GM12878 (cell line): ENCODE results near the gene CASK. TPM values are rescaled to one million over a fixed set of nuclear protein-coding genes. Genes with fewer than 3 reads are reported as not detected.

Experiments
- ATF7 ChIP-seq: fragments of 450-650 bp; IDR thresholded peaks from 2 replicates; pipeline ENCODE4 v1.6.1; 2016; ENCODE audit warnings: low read depth, mild to moderate bottlenecking
- BCL11A ChIP-seq: IDR thresholded peaks from 2 replicates; pipeline ENCODE4 v1.6.1; 2011; ENCODE audit warnings: low read depth, low read length
- BRCA1 ChIP-seq: IDR thresholded peaks from 2 replicates; pipeline ENCODE4 v1.6.1; 2011; ENCODE audit warnings: low read depth, low read length, improper control_type of control experiment
- CBX3 ChIP-seq: fragments of 200-600 bp; sonication (generic); IDR thresholded peaks from 2 replicates; pipeline ENCODE4 v1.6.1; 2016; ENCODE audit warnings: low read depth, borderline replicate concordance
- DPF2 ChIP-seq: fragments of 450-650 bp; IDR thresholded peaks from 2 replicates; pipeline ENCODE4 v1.6.1; 2017; ENCODE audit warnings: mild to moderate bottlenecking
- EGR1 ChIP-seq, 2 experiments: IDR thresholded peaks; 1 replicate in 1 of 2; 2 replicates in 1 of 2; pipeline ENCODE4 v1.6.1; 2011 to 2012; ENCODE audit warnings: low read depth in 2 of 2, low read length in 2 of 2, borderline replicate concordance in 1 of 2, mild to moderate bottlenecking in 1 of 2, moderate library complexity in 1 of 2
- ETV6 ChIP-seq, 2 experiments: fragments of 450-650 bp in 1 of 2; IDR thresholded peaks in 1 of 2; conservative IDR thresholded peaks in 1 of 2; 2 replicates each; pipeline ENCODE4 v1.6.1; 2014; ENCODE audit warnings: antibody characterized with exemption in 1 of 2, borderline replicate concordance in 1 of 2, low read depth in 1 of 2, mild to moderate bottlenecking in 1 of 2, moderate library complexity in 1 of 2
- GATAD2B ChIP-seq: fragments of 450-650 bp; conservative IDR thresholded peaks from 2 replicates; pipeline ENCODE4 v1.6.1; 2017; ENCODE audit warnings: low read depth, mild to moderate bottlenecking, moderate library complexity
- HCFC1 ChIP-seq: fragments of 150-350 bp; IDR thresholded peaks from 2 replicates; pipeline ENCODE4 v1.6.1; 2014; ENCODE audit warnings: low read length
- HDAC2 ChIP-seq: fragments of 200-600 bp; sonication (generic); IDR thresholded peaks from 2 replicates; pipeline ENCODE4 v1.6.1; 2017
- HDGF ChIP-seq: fragments of 450-650 bp; IDR thresholded peaks from 2 replicates; pipeline ENCODE4 v1.6.1; 2016; ENCODE audit warnings: antibody characterized with exemption
- IRF3 ChIP-seq: fragments of 450-650 bp; IDR thresholded peaks from 2 replicates; pipeline ENCODE4 v1.6.1; 2014; ENCODE audit warnings: mild to moderate bottlenecking
- IRF5 ChIP-seq: fragments of 450-650 bp; IDR thresholded peaks from 2 replicates; pipeline ENCODE4 v1.6.1; 2017; ENCODE audit warnings: borderline replicate concordance
- JUND ChIP-seq: IDR thresholded peaks from 2 replicates; pipeline ENCODE4 v1.6.1; 2012; ENCODE audit warnings: low read depth, mild to moderate bottlenecking, low read length, improper control_type of control experiment, moderate library complexity
- KLF5 ChIP-seq: fragments of 450-650 bp; IDR thresholded peaks from 2 replicates; pipeline ENCODE4 v1.6.1; 2014; ENCODE audit warnings: mild to moderate bottlenecking; ENCODE audit not compliant: partially characterized antibody
- LARP7 ChIP-seq: fragments of 450-650 bp; IDR thresholded peaks from 2 replicates; pipeline ENCODE4 v1.6.1; 2017; ENCODE audit warnings: mild to moderate bottlenecking
- NR2C2 ChIP-seq: IDR thresholded peaks from 2 replicates; pipeline ENCODE4 v1.6.1; 2011; ENCODE audit warnings: borderline replicate concordance, low read depth; ENCODE audit not compliant: control insufficient read depth, insufficient read length
- NR2F1 ChIP-seq: fragments of 450-650 bp; conservative IDR thresholded peaks from 2 replicates; pipeline ENCODE4 v1.6.1; 2017; ENCODE audit warnings: mild to moderate bottlenecking
- POU2F2 ChIP-seq: IDR thresholded peaks from 3 replicates; pipeline ENCODE4 v1.6.1; 2011; ENCODE audit warnings: low read depth, mild to moderate bottlenecking, low read length, borderline replicate concordance
- RBBP5 ChIP-seq: fragments of 200-600 bp; sonication (generic); conservative IDR thresholded peaks from 2 replicates; pipeline ENCODE4 v1.6.1; 2016
- RUNX3 ChIP-seq: IDR thresholded peaks from 2 replicates; pipeline ENCODE4 v1.6.1; 2012; ENCODE audit warnings: low read length, inconsistent platforms
- SREBF2 ChIP-seq: IDR thresholded peaks from 2 replicates; pipeline ENCODE4 v1.6.1; 2012; ENCODE audit warnings: mild to moderate bottlenecking, low read length
- STAT1 ChIP-seq: fragments of 450-650 bp; conservative IDR thresholded peaks from 2 replicates; pipeline ENCODE4 v1.6.1; 2014; ENCODE audit warnings: antibody characterized with exemption, mild to moderate bottlenecking
- TARDBP ChIP-seq: IDR thresholded peaks from 2 replicates; pipeline ENCODE4 v1.6.1; 2016; ENCODE audit warnings: borderline replicate concordance
- polyA plus RNA-seq, 11 experiments: library from polyadenylated mRNA; depleted of rRNA in 4 of 11; unstranded in 6 of 11; stranded (reverse) in 5 of 11; fragments of >200 nt; fragmentation: Nextera tagmentation in 4 of 11; fragmentation: Illumina TruSeq in 1 of 11; extraction: Ambion mirVana in 4 of 11; extraction: Trizol in 1 of 11; gene quantifications; 1 replicate in 1 of 11; 2 replicates in 10 of 11; pipeline versions ENCODE4 v1.2.1 to v1.2.3, GENCODE V29; 2011 to 2016; ENCODE audit warnings: inconsistent platforms in 2 of 11, missing spikeins in 2 of 11, low read depth in 1 of 11
- total RNA-seq, 4 experiments: library from RNA; depleted of rRNA in 3 of 4; stranded (reverse); fragments of >200 nt in 3 of 4; fragmentation: Illumina TruSeq in 1 of 4; extraction: Trizol in 1 of 4; gene quantifications; 2 replicates each; pipeline versions ENCODE4 v1.2.1 to v1.2.3, GENCODE V29; 2013 to 2021
- TF ChIP-seq, protein P1 (sequence below): IDR thresholded peaks from 2 replicates; pipeline ENCODE4 v1.6.1; 2012; ENCODE audit warnings: low read length, inconsistent platforms
- TF ChIP-seq, protein P2 (sequence below): fragments of 450-650 bp; IDR thresholded peaks from 2 replicates; pipeline ENCODE4 v1.6.1; 2017; ENCODE audit warnings: mild to moderate bottlenecking

CASK gene
- total and polyA plus RNA-seq, 10 of the 15 experiments (the other 5 are each of a cell fraction or from before 2014, with no cell fraction given), result 0.60 to 45.9 (median 4.8) TPM

DNA sequence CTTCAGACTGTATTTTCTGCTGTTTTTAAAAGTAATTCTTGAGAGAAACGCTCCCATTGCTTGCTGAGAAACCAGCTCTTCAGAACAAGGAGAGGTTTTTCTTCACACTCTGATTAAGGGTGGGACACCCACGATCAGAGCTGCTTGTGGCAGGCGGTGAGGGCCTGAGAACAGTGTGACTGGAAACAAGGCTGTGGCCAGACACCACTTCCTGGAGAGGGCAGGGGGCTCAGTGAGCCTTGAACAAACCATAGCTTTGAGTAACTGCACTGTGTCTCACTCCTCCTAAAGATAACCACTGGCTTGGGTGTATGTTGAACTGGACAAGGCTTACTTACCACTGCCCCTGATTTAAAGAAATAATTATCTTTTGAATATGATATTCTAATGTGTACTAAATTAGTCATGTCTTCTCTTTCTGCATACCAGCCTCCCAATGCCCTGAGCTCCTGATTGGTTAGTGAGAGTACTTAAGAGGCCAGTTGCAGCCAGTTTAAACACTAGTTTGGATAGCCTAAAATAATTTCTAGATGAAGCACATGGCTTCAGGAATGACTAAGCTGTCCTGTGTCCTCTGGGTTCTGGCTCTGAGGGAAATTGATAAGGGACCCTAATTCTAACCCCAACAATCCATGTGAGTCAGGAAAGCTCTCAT lies 203.1 kb downstream of the CASK start (continued):
- TF ChIP-seq DPF2 (peak; percentile 56; the same call in 1 of the 2 replicates), NR2F1 (no peak), BRCA1 (no peak), ETV6 (conservative IDR thresholded peaks at IDR 0.05 in 1 of 2, IDR thresholded peaks at IDR 0.05 in 1 of 2; ENCODE audit: borderline replicate concordance in 1 of 2, low read depth in 1 of 2) (0 out of 4 replicates have a peak, but pooled peaks of 1 of the 2 experiments have one; percentile 26), POU2F2 (no peak), BCL11A (0 out of 2 replicates have a peak, but pooled peaks have one; percentile 58), TARDBP (no peak), HDGF (no peak), KLF5 (no peak), ATF7 (no peak), LARP7 (no peak; the same call in 1 of the 2 replicates), GATAD2B (no peak), RBBP5 (no peak), SREBF2 (no peak), STAT1 (no peak), IRF5 (no peak), NR2C2 (no peak), IRF3 (no peak), JUND (no peak), HDAC2 (no peak), CBX3 (no peak), RUNX3 (peak; percentile 88), EGR1 (IDR thresholded peaks at IDR 0.05; ENCODE audit: borderline replicate concordance in 1 of 2, low read depth in 2 of 2, low read length in 2 of 2) (0 out of 3 replicates have a peak, but pooled peaks of 1 of the 2 experiments have one; percentile 33), HCFC1 (no peak)
- TF ChIP-seq, protein P1, sequence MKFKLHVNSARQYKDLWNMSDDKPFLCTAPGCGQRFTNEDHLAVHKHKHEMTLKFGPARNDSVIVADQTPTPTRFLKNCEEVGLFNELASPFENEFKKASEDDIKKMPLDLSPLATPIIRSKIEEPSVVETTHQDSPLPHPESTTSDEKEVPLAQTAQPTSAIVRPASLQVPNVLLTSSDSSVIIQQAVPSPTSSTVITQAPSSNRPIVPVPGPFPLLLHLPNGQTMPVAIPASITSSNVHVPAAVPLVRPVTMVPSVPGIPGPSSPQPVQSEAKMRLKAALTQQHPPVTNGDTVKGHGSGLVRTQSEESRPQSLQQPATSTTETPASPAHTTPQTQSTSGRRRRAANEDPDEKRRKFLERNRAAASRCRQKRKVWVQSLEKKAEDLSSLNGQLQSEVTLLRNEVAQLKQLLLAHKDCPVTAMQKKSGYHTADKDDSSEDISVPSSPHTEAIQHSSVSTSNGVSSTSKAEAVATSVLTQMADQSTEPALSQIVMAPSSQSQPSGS, result peak; percentile 69; the same call in 1 of the 2 replicates
- TF ChIP-seq, protein P2, sequence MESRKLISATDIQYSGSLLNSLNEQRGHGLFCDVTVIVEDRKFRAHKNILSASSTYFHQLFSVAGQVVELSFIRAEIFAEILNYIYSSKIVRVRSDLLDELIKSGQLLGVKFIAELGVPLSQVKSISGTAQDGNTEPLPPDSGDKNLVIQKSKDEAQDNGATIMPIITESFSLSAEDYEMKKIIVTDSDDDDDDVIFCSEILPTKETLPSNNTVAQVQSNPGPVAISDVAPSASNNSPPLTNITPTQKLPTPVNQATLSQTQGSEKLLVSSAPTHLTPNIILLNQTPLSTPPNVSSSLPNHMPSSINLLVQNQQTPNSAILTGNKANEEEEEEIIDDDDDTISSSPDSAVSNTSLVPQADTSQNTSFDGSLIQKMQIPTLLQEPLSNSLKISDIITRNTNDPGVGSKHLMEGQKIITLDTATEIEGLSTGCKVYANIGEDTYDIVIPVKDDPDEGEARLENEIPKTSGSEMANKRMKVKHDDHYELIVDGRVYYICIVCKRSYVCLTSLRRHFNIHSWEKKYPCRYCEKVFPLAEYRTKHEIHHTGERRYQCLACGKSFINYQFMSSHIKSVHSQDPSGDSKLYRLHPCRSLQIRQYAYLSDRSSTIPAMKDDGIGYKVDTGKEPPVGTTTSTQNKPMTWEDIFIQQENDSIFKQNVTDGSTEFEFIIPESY, result no peak
